CD4-positive, alpha-beta T cell treated with Interleukin-17A for 4 hours (primary cell): ENCODE results near the gene ACTRT2.

Source experiments
- DNase-seq: peaks from one replicate; pipeline ENCODE4 v3.0.0-alpha.2; 2020; ENCODE audit warnings: mixed read lengths

The ACTRT2 gene

GRCh38 chr1:3033040-3033789, 11.9 kb downstream of the ACTRT2 start:
- DNase-seq, result peak; percentile 66

GRCh38 chr1:3033790-3034090, 12.5 kb downstream of the ACTRT2 start:
- DNase-seq, result no peak

GRCh38 chr1:3034162-3034561, 12.9 kb downstream of the ACTRT2 start:
- DNase-seq, result no peak

GRCh38 chr1:3034728-3035562, 13.7 kb downstream of the ACTRT2 start:
- no peak for DNase-seq

DNA sequence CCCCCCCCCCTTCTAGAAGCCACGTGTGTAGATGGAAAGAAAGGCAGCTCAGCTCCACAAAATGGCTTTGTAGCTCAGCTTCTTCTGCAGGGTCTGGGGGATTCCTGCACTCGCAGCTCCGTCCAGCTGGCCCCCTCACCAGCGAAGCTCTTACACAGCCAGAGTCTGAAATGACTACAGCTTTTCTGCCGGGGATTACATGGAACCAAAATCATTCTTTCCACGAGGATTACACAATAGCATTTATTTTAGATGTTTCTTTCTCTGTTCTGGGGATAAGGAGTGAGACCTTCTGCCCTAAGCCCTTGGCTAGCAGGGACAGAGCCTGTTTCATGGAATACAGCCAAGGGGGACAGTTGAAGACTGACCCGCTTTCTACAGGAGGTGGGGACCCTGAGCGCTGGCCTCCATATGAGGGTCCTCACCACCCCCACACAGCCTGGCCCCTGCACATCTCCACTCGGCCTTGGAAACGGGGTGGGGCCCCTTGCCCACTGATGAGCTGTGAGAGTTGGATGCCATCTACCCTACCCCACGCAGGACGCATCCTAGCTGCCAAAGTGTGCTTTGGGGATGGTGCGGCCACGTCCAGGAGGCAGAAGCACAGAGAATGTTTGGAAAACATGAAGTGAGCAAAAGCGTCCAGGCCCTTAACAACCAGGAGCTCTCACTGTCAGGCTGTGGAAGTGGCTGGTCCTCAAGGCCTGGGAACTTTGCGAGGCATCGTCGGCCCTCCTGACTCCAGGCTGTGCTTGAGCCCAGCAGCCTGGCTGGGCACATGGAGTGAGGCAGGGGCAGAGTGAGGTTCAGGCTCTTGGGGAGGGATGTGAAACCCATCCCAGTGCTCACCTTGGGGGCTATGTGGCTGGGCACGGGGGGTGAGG, 14.5 kb downstream of the ACTRT2 start:
- no peak for DNase-seq

- no peak for DNase-seq
Observed at GRCh38 chr1:3036447-3037280, 15.4 kb downstream of the ACTRT2 start.

- DNase-seq, result no peak
Observed at GRCh38 chr1:3037281-3038040, 16.2 kb downstream of the ACTRT2 start.

- DNase-seq, result no peak
Observed at GRCh38 chr1:3038113-3038551, 16.9 kb downstream of the ACTRT2 start.

- no peak for DNase-seq
Observed at GRCh38 chr1:3038571-3039181, 17.4 kb downstream of the ACTRT2 start.

DNA sequence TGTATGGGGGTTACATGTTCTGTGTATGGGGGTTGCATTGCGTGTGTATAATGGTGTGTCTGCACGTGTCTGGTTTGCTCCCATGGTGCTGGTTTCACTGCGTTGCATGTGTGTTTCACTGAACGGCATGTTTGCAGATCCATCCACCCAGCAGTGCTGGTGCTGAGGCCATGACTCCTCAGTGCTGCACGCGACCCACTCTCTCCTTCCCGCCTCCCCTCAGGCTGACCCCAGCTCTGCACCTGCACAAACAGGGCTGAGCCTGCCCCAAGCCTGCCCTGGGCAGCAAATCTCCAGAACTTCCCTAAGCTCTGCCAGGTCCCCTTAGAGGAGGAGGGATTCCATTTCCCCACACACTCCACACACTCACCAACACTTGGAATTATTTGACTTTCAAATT, 18.7 kb downstream of the ACTRT2 start:
- DNase-seq, result no peak

DNA sequence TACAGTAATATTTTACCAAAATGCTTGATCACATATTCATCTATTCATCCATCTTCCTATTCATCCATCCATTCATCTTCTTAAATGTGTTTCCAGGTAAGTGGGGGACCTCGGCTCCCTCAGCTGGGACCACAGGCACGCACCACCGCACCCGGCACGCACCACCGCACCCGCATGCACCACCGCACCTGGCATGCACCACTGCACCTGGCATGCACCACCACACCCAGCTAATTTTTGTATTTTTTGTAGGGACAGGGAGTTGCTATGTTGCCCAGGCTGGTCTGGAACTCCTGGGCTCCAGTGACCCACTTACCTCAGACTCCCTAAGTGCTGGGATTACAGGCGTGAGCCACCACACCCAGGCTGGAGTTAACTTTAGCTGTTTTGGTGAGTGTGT, 21.2 kb downstream of the ACTRT2 start:
- DNase-seq, result no peak

GRCh38 chr1:3049164-3049563, 27.9 kb downstream of the ACTRT2 start:
- no peak for DNase-seq

DNA sequence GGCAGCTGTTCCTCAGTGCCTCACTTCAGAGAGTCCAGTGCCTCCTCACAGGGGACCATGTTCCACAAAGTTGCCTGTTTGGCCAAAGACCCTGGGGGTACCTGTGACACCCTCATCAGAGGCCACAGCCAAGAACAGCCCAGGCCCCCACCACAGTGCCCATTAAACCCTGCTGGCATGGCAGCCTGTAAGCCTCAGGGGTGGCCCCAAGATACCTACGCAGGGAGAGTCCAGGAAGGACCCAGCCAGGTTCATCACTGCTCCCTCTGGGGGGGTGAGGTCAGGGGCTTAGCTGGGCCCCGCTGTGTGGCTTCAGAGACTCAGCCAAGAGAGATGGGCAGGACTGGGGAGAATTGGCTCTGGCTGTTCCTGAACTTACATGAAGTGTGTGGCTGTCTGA, 28.6 kb downstream of the ACTRT2 start:
- no peak for DNase-seq

- DNase-seq, result no peak
Observed at GRCh38 chr1:3050603-3051002, 29.3 kb downstream of the ACTRT2 start.

DNA sequence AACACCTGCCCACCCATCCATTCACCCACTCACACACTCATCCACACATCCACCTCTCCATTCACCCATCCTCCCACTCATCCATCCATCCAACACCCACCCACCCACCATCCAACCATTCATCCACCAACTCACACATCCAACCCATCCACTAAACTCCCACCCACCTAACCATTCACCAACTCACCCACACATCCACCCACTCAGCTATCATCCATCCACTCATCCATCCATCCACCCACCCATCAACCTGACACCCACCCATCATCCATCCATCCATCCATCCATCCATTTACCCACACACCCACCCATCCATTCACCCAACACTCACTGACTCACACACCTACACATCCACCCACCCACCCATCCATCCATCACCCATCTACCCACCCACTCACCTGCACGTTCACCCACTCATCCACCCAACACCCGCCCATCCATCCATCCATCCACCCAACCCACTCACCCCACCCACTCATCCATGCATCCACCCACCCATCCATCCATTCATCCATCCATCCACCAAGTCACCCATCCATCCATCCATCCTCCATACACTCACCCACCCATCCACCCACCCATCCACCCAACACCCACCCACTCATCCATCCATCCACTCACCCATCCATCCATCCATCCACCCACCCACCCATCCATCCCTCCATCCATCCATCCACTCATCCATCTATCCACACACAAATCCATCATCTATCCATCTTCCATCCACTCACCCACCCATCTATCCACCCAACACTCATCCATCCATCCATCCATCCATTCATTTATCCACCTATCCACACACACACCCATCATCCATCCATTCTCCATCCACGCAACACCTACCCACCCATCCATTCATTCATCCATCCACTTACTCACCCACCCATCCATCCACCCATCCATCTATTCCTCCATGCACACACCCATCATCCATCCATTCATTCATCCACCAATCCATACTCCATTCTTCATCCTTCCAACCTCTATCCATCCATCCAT, 30.3 kb downstream of the ACTRT2 start:
- DNase-seq, result no peak

- no peak for DNase-seq
Observed at GRCh38 chr1:3052501-3052900, 31.2 kb downstream of the ACTRT2 start.

- no peak for DNase-seq
Observed at GRCh38 chr1:3053366-3053980, 32.2 kb downstream of the ACTRT2 start.

- no peak for DNase-seq
Observed at GRCh38 chr1:3053986-3054385, 32.7 kb downstream of the ACTRT2 start.

GRCh38 chr1:3054474-3054873, 33.2 kb downstream of the ACTRT2 start:
- no peak for DNase-seq
